Caco-2 (cell line): ENCODE measurements around the gene SLIT3. TPM values are rescaled to one million over a fixed set of nuclear protein-coding genes. Genes with fewer than 3 reads are reported as not detected.

ENCODE experiments used
- BruUV-seq: library from RNA; stranded (reverse); fragments of 400-500 nt; replicated peaks from 2 replicates; lab custom pipeline; 2021; lab: Mats Ljungman, UMichigan
- CTCF ChIA-PET: fragments of 300-600 bp; sonication (Branson Sonifier 250); formaldehyde crosslinking; loops from one replicate; lab custom pipeline; 2022; ENCODE audit warnings: antibody characterized with exemption; lab: Charles Lee
- POLR2A ChIA-PET: fragments of 300-600 bp; sonication (Branson Sonifier 250); formaldehyde crosslinking; loops from one replicate; lab custom pipeline; 2022; ENCODE audit warnings: antibody characterized with exemption; lab: Charles Lee
- DNase-seq, 2 experiments: peaks; one replicate each; pipeline versions ENCODE4 v3.0.0 to v3.0.0-alpha.2; 2020 to 2022
- H3K27me3 ChIP-seq: replicated peaks from 2 replicates; pipeline ENCODE4 v1.6.0; 2011; ENCODE audit warnings: low read length; ENCODE audit not compliant: control insufficient read depth, insufficient read depth
- H3K36me3 ChIP-seq: 2 replicates; pipeline ENCODE4 v1.5.1; 2011; ENCODE audit warnings: low read length; ENCODE audit not compliant: control insufficient read depth, insufficient read depth
- H3K4me1 ChIP-seq: fragments of 250-450 bp; sonication (Bioruptor Pico); 2 replicates; pipeline ENCODE4 v1.5.1; 2020; ENCODE audit warnings: mild to moderate bottlenecking
- H3K4me3 ChIP-seq: 2 replicates; pipeline ENCODE4 v1.5.1; 2011; ENCODE audit warnings: low read depth, mild to moderate bottlenecking, control low read depth, low read length
- H3K9me3 ChIP-seq: fragments of 250-450 bp; sonication (Bioruptor Pico); 2 replicates; pipeline ENCODE4 v1.5.1; 2020; ENCODE audit warnings: mild to moderate bottlenecking, moderate library complexity
- H3K27ac Mint-ChIP-seq: one replicate; pipeline ENCODE4 v1.8.0; 2022; ENCODE audit warnings: mixed read lengths; ENCODE audit not compliant: unreplicated experiment
- H3K27me3 Mint-ChIP-seq: one replicate; pipeline ENCODE4 v1.8.0; 2022; ENCODE audit warnings: mixed read lengths; ENCODE audit not compliant: insufficient read depth, unreplicated experiment
- H3K36me3 Mint-ChIP-seq: one replicate; pipeline ENCODE4 v1.8.0; 2022; ENCODE audit warnings: mild to moderate bottlenecking, mixed read lengths; ENCODE audit not compliant: insufficient read depth, unreplicated experiment
- H3K4me1 Mint-ChIP-seq: one replicate; pipeline ENCODE4 v1.8.0; 2022; ENCODE audit warnings: low read depth, mixed read lengths; ENCODE audit not compliant: unreplicated experiment
- H3K4me3 Mint-ChIP-seq: one replicate; pipeline ENCODE4 v1.8.0; 2022; ENCODE audit warnings: mild to moderate bottlenecking, moderate library complexity, mixed read lengths; ENCODE audit not compliant: unreplicated experiment
- H3K9me3 Mint-ChIP-seq: one replicate; pipeline ENCODE4 v1.8.0; 2022; ENCODE audit warnings: mixed read lengths; ENCODE audit not compliant: unreplicated experiment
- CTCF ChIP-seq, 2 experiments: fragments of 200-600 bp in 1 of 2; IDR thresholded peaks; 1 replicate in 1 of 2; 2 replicates in 1 of 2; pipeline versions ENCODE4 v1.5.1 to v1.8.0; 2011 to 2022; ENCODE audit warnings: antibody characterized with exemption in 1 of 2, control low read depth in 1 of 2, inconsistent platforms in 1 of 2, low read depth in 1 of 2, low read length in 1 of 2, mild to moderate bottlenecking in 1 of 2, moderate library complexity in 1 of 2; ENCODE audit not compliant: insufficient read depth in 1 of 2, severe bottlenecking in 1 of 2, unreplicated experiment in 1 of 2
- intact Hi-C: fragments of 100-400 bp; cut with micrococcal nuclease; formaldehyde crosslinking; loops from one replicate; pipeline ENCODE4 v1.10.0; 2022; ENCODE audit not compliant: unreplicated experiment
- total RNA-seq: library from RNA; stranded (reverse); gene quantifications from 2 replicates; pipeline ENCODE4 v1.2.3, GENCODE V29; 2022

SLIT3 gene
- total RNA-seq, 1 experiment from 2014 or later, result 2.1 TPM

- ChIA-PET CTCF (no interaction called here), POLR2A (no interaction called here)
- H3K36me3 ChIP-seq, result no peaks in the 10 kb centered on the region
- no peak for DNase-seq
- Mint-ChIP-seq H3K4me3 (no peak overlapping the region), H3K9me3 (no peaks in the 10 kb centered on the region), H3K27me3 (peaks cover 22% of the 10 kb centered on the region), H3K27ac (no peak overlapping the region), H3K36me3 (no peaks in the 10 kb centered on the region), H3K4me1 (no peaks in the 10 kb centered on the region)
- H3K9me3 ChIP-seq, result no peaks in the 10 kb centered on the region
- intact Hi-C loops, result no loop called here
- no peaks in the 10 kb centered on the region; the same call in 1 of the 2 replicates for H3K27me3 ChIP-seq
- H3K4me3 ChIP-seq, result no peak overlapping the region
- BruUV-seq, result no TSS peak
- no peaks in the 10 kb centered on the region for H3K4me1 ChIP-seq
- no peak for TF ChIP-seq CTCF (IDR thresholded peaks at IDR 0.05; ENCODE audit: insufficient read depth in 1 of 2, low read depth in 1 of 2, low read length in 1 of 2, severe bottlenecking in 1 of 2, unreplicated experiment in 1 of 2)
Measured at GRCh38 chr5:168914491-168914890, 386.4 kb downstream of the SLIT3 start.

- ChIA-PET POLR2A (no interaction called here), CTCF (no interaction called here)
- Histone ChIP-seq H3K9me3 (no peaks in the 10 kb centered on the region), H3K27me3 (no peaks in the 10 kb centered on the region; the same call in 1 of the 2 replicates), H3K4me1 (no peaks in the 10 kb centered on the region), H3K36me3 (no peaks in the 10 kb centered on the region), H3K4me3 (no peak overlapping the region)
- H3K27me3 Mint-ChIP-seq, result peaks cover 17% of the 10 kb centered on the region
- no peaks in the 10 kb centered on the region for H3K9me3 Mint-ChIP-seq
- H3K27ac Mint-ChIP-seq, result no peak overlapping the region
- no peak for DNase-seq
- H3K4me1 Mint-ChIP-seq, result no peaks in the 10 kb centered on the region
- intact Hi-C loops, result no loop called here
- TF ChIP-seq CTCF (IDR thresholded peaks at IDR 0.05; ENCODE audit: insufficient read depth in 1 of 2, low read depth in 1 of 2, low read length in 1 of 2, severe bottlenecking in 1 of 2, unreplicated experiment in 1 of 2), result no peak
- no peaks in the 10 kb centered on the region for H3K36me3 Mint-ChIP-seq
- no peak overlapping the region for H3K4me3 Mint-ChIP-seq
- BruUV-seq, result no TSS peak
Measured at GRCh38 chr5:168910874-168911273, 390.1 kb downstream of the SLIT3 start.

GRCh38 chr5:168908207-168908606, 392.7 kb downstream of the SLIT3 start:
- no peak overlapping the region for H3K27ac Mint-ChIP-seq
- intact Hi-C loops, result no loop called here
- no peaks in the 10 kb centered on the region for H3K36me3 Mint-ChIP-seq
- no TSS peak for BruUV-seq
- H3K4me3 Mint-ChIP-seq, result no peak overlapping the region
- POLR2A ChIA-PET, result no interaction called here
- Histone ChIP-seq H3K4me3 (no peak overlapping the region), H3K27me3 (no peaks in the 10 kb centered on the region; the same call in 1 of the 2 replicates), H3K9me3 (no peaks in the 10 kb centered on the region), H3K36me3 (no peaks in the 10 kb centered on the region), H3K4me1 (no peaks in the 10 kb centered on the region)
- no peak for DNase-seq
- CTCF ChIA-PET, result no interaction called here
- H3K9me3 Mint-ChIP-seq, result no peaks in the 10 kb centered on the region
- TF ChIP-seq CTCF (IDR thresholded peaks at IDR 0.05; ENCODE audit: insufficient read depth in 1 of 2, low read depth in 1 of 2, low read length in 1 of 2, severe bottlenecking in 1 of 2, unreplicated experiment in 1 of 2), result no peak
- no peaks in the 10 kb centered on the region for H3K4me1 Mint-ChIP-seq
- peaks cover 13% of the 10 kb centered on the region for H3K27me3 Mint-ChIP-seq
